Fibroblast of villous mesenchyme (primary cell): ENCODE data around the gene BRSK1. TPM values are rescaled to one million over a fixed set of nuclear protein-coding genes. Genes with fewer than 3 reads are reported as not detected.

Experiments
- DNase-seq: peaks from one replicate; pipeline ENCODE4 v3.0.0-alpha.2; 2010; ENCODE audit warnings: low read depth
- H3K4me3 ChIP-seq: 2 replicates; pipeline ENCODE4 v1.5.1; 2011; ENCODE audit warnings: low read depth, mild to moderate bottlenecking, low read length
- CTCF ChIP-seq: IDR thresholded peaks from 2 replicates; pipeline ENCODE4 v1.5.1; 2012; ENCODE audit warnings: low read depth, mild to moderate bottlenecking, low read length; ENCODE audit not compliant: insufficient read depth
- total RNA-seq: library from RNA; depleted of rRNA; stranded (reverse); fragments of >200 nt; gene quantifications from 2 replicates; pipeline ENCODE4 v1.2.3, GENCODE V29; 2012

The BRSK1 gene
- total RNA-seq, 1 donor, result 5.6 TPM

- no peak for TF ChIP-seq CTCF
- no peak overlapping the region for H3K4me3 ChIP-seq
- DNase-seq, result no peak
Observed at GRCh38 chr19:55248704-55249103, 35.1 kb upstream of the BRSK1 start.

GRCh38 chr19:55249841-55250240, 34.0 kb upstream of the BRSK1 start:
- TF ChIP-seq CTCF, result no peak
- H3K4me3 ChIP-seq, result no peak overlapping the region
- DNase-seq, result no peak

- DNase-seq, result no peak
- no peak overlapping the region for H3K4me3 ChIP-seq
- TF ChIP-seq CTCF, result no peak
Observed at GRCh38 chr19:55250262-55251036, 33.3 kb upstream of the BRSK1 start.

- TF ChIP-seq CTCF, result no peak
- H3K4me3 ChIP-seq, result no peak overlapping the region
- DNase-seq, result no peak
Observed at GRCh38 chr19:55251341-55252081, 32.3 kb upstream of the BRSK1 start.

GRCh38 chr19:55252760-55253663, 30.8 kb upstream of the BRSK1 start:
- DNase-seq, result no peak
- TF ChIP-seq CTCF, result no peak
- H3K4me3 ChIP-seq, result no peak overlapping the region

GRCh38 chr19:55253842-55254624, 29.8 kb upstream of the BRSK1 start:
- no peak for DNase-seq
- TF ChIP-seq CTCF, result no peak
- H3K4me3 ChIP-seq, result no peak overlapping the region
